Liver (tissue), 9 donors: Measurements from ENCODE around the gene GPR39. TPM values are rescaled to one million over a fixed set of nuclear protein-coding genes. Genes with fewer than 3 reads are reported as not detected.

Experiments used
- DNase-seq: peaks from one replicate; pipeline ENCODE4 v3.0.0-alpha.2; 2017; ENCODE audit warnings: low spot score
- H3K27ac ChIP-seq, 2 donors: one replicate each; pipeline ENCODE4 v1.7.0; 2013; ENCODE audit warnings: inconsistent platforms in 2 of 2, low read length in 2 of 2, control low read depth in 1 of 2, low read depth in 1 of 2, mild to moderate bottlenecking in 1 of 2
- H3K27me3 ChIP-seq, 4 donors: one replicate each; pipeline versions ENCODE4 v1.6.1 to v1.7.0; 2013; ENCODE audit warnings: low read length in 3 of 4, inconsistent platforms in 1 of 4, mild to moderate bottlenecking in 1 of 4, moderate library complexity in 1 of 4; ENCODE audit not compliant: control insufficient read depth in 4 of 4, insufficient read depth in 4 of 4
- H3K36me3 ChIP-seq, 4 donors: one replicate each; pipeline versions ENCODE4 v1.6.1 to v1.7.0; 2013; ENCODE audit warnings: low read length in 3 of 4, mild to moderate bottlenecking in 3 of 4, low read depth in 1 of 4, moderate library complexity in 1 of 4; ENCODE audit not compliant: control insufficient read depth in 4 of 4, insufficient read depth in 3 of 4
- H3K4me1 ChIP-seq, 4 donors: one replicate each; pipeline versions ENCODE4 v1.6.1 to v1.7.0; 2013; ENCODE audit warnings: low read length in 3 of 4, mild to moderate bottlenecking in 3 of 4, moderate library complexity in 1 of 4; ENCODE audit not compliant: control insufficient read depth in 4 of 4, insufficient read depth in 4 of 4
- H3K4me3 ChIP-seq, 3 donors: one replicate each; pipeline versions ENCODE4 v1.6.1 to v1.7.0; 2013; ENCODE audit warnings: low read length in 3 of 3, control low read depth in 1 of 3, low read depth in 1 of 3, mild to moderate bottlenecking in 1 of 3
- H3K9ac ChIP-seq, 2 donors: one replicate each; pipeline ENCODE4 v1.7.0; 2013; ENCODE audit warnings: low read length in 2 of 2, mild to moderate bottlenecking in 2 of 2, moderate library complexity in 2 of 2, control low read depth in 1 of 2, low read depth in 1 of 2
- H3K9me3 ChIP-seq, 4 donors: one replicate each; pipeline versions ENCODE4 v1.6.1 to v1.7.0; 2013; ENCODE audit warnings: low read length in 3 of 4; ENCODE audit not compliant: control insufficient read depth in 4 of 4
- CTCF ChIP-seq: fragments of 150-350 bp; IDR thresholded peaks from 2 replicates; pipeline ENCODE4 v1.5.1; 2017; ENCODE audit warnings: improper control_type of control experiment, low read depth, low read length; ENCODE audit not compliant: missing input control
- FOXA2 ChIP-seq: IDR thresholded peaks from 2 replicates; pipeline ENCODE4 v1.6.1; 2016; ENCODE audit warnings: antibody characterized with exemption
- GABPA ChIP-seq, 2 donors: IDR thresholded peaks in 1 of 2; conservative IDR thresholded peaks in 1 of 2; 2 replicates each; pipeline ENCODE4 v1.6.1; 2016; ENCODE audit warnings: antibody characterized with exemption in 2 of 2, mild to moderate bottlenecking in 1 of 2, moderate library complexity in 1 of 2
- HNF4A ChIP-seq, 2 donors: conservative IDR thresholded peaks; 2 replicates each; pipeline ENCODE4 v1.6.1; 2016; ENCODE audit warnings: antibody characterized with exemption in 2 of 2, mild to moderate bottlenecking in 2 of 2
- HNF4G ChIP-seq: IDR thresholded peaks from 2 replicates; pipeline ENCODE4 v1.6.1; 2016; ENCODE audit warnings: antibody characterized with exemption
- JUND ChIP-seq, 2 donors: IDR thresholded peaks; 2 replicates each; pipeline ENCODE4 v1.6.1; 2016; ENCODE audit warnings: antibody characterized with exemption in 2 of 2
- NR2F2 ChIP-seq: IDR thresholded peaks from 2 replicates; pipeline ENCODE4 v1.6.1; 2016; ENCODE audit warnings: antibody characterized with exemption
- RAD21 ChIP-seq, 2 donors: IDR thresholded peaks; 2 replicates each; pipeline ENCODE4 v1.6.1; 2016; ENCODE audit warnings: antibody characterized with exemption in 2 of 2, mild to moderate bottlenecking in 2 of 2
- RXRA ChIP-seq, 2 donors: IDR thresholded peaks; 2 replicates each; pipeline ENCODE4 v1.6.1; 2017 to 2018; ENCODE audit warnings: antibody characterized with exemption in 2 of 2, mild to moderate bottlenecking in 1 of 2
- SP1 ChIP-seq: IDR thresholded peaks from 2 replicates; pipeline ENCODE4 v1.6.1; 2018; ENCODE audit warnings: antibody characterized with exemption, mild to moderate bottlenecking
- TAF1 ChIP-seq: conservative IDR thresholded peaks from 2 replicates; pipeline ENCODE4 v1.6.1; 2016; ENCODE audit warnings: antibody characterized with exemption, mild to moderate bottlenecking
- YY1 ChIP-seq: IDR thresholded peaks from 2 replicates; pipeline ENCODE4 v1.6.1; 2016; ENCODE audit warnings: antibody characterized with exemption, mild to moderate bottlenecking
- WGBS: extraction: QIAGEN DNeasy Blood & Tissue Kit; methylation state at CpG from one replicate; pipeline ENCODE4 v1.1.7; 2013; 5-methylcytosine and 5-hydroxymethylcytosine counted together
- polyA plus RNA-seq, 2 donors: library from polyadenylated mRNA; stranded (reverse) in 1 of 2; unstranded in 1 of 2; fragments of 200-250 nt in 1 of 2; fragments of >200 nt in 1 of 2; fragmentation: Nextera tagmentation in 1 of 2; extraction: Ambion mirVana in 1 of 2; gene quantifications; one replicate each; pipeline versions ENCODE4 v1.2.1 to v1.2.3, GENCODE V29; 2013 to 2015
- total RNA-seq, 2 donors: library from RNA; depleted of rRNA; stranded (reverse); fragments of >200 nt; gene quantifications; one replicate each; pipeline ENCODE4 v1.2.3, GENCODE V29; 2014
- TF ChIP-seq, protein P1 (sequence below): IDR thresholded peaks from 2 replicates; pipeline ENCODE4 v1.6.1; 2016; ENCODE audit warnings: antibody characterized with exemption, mild to moderate bottlenecking
- donor health status: healthy.
- donor health status: healthy.
- donor health status: healthy.
- donor health status: healthy.
- donor health status: healthy.

The GPR39 gene
- total and polyA plus RNA-seq, 4 donors = 2.2 to 13.0 (median 2.8) TPM

- TF ChIP-seq, protein P1, sequence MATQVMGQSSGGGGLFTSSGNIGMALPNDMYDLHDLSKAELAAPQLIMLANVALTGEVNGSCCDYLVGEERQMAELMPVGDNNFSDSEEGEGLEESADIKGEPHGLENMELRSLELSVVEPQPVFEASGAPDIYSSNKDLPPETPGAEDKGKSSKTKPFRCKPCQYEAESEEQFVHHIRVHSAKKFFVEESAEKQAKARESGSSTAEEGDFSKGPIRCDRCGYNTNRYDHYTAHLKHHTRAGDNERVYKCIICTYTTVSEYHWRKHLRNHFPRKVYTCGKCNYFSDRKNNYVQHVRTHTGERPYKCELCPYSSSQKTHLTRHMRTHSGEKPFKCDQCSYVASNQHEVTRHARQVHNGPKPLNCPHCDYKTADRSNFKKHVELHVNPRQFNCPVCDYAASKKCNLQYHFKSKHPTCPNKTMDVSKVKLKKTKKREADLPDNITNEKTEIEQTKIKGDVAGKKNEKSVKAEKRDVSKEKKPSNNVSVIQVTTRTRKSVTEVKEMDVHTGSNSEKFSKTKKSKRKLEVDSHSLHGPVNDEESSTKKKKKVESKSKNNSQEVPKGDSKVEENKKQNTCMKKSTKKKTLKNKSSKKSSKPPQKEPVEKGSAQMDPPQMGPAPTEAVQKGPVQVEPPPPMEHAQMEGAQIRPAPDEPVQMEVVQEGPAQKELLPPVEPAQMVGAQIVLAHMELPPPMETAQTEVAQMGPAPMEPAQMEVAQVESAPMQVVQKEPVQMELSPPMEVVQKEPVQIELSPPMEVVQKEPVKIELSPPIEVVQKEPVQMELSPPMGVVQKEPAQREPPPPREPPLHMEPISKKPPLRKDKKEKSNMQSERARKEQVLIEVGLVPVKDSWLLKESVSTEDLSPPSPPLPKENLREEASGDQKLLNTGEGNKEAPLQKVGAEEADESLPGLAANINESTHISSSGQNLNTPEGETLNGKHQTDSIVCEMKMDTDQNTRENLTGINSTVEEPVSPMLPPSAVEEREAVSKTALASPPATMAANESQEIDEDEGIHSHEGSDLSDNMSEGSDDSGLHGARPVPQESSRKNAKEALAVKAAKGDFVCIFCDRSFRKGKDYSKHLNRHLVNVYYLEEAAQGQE = no peak
- no peak for TF ChIP-seq RAD21 (IDR thresholded peaks at IDR 0.05)
- TF ChIP-seq HNF4A (conservative IDR thresholded peaks at IDR 0.05) = no peak
- no peak for TF ChIP-seq YY1
- TF ChIP-seq SP1 = no peak
- TF ChIP-seq NR2F2 = no peak
- no peak for TF ChIP-seq FOXA2
These were observed 176.6 kb downstream of the GPR39 start (continued) for GRCh38 chr2:132593171-132593570.

DNA sequence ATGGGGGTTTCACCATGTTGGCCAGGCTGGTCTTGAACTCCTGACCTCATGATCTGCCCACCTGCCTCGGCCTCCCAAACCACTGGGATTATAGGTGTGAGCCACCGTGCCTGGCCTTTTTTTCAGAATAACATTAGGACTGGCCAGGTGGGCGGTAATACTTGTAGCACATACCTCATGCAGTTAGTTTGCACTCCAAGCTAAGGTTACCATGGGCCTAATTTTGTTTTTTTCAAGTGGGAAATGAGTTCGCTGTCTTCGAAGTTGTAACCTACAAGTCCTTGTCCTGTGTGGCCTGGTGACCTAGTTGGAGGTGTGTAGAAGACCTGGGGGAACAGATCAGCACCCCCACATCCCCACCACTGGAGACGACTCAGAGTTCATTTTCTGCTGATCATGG is 178.6 kb downstream of the GPR39 start:
- Histone ChIP-seq H3K9me3 (peaks cover 0 to 3% (median 0%) of the 10 kb centered on the region in 4 donors), H3K36me3 (no peaks in the 10 kb centered on the region), H3K9ac (no peak overlapping the region), H3K4me1 (peaks cover 2 to 5% (median 4%) of the 10 kb centered on the region in 4 donors), H3K4me3 (no peak overlapping the region), H3K27me3 (no peaks in the 10 kb centered on the region), H3K27ac (no peak overlapping the region)
- TF ChIP-seq GABPA (IDR thresholded peaks at IDR 0.05 in 1 of 2, conservative IDR thresholded peaks at IDR 0.05 in 1 of 2) = no peak
- TF ChIP-seq CTCF = no peak
- no peak for TF ChIP-seq HNF4G
- TF ChIP-seq RXRA (IDR thresholded peaks at IDR 0.05) = no peak
- no peak for TF ChIP-seq JUND (IDR thresholded peaks at IDR 0.05)
- TF ChIP-seq TAF1 = no peak
- no peak for TF ChIP-seq SP1
- no peak for TF ChIP-seq HNF4A (conservative IDR thresholded peaks at IDR 0.05)
- TF ChIP-seq YY1 = no peak
- 92% methylated on average over 6 of the region's 6 CpGs for WGBS
- no peak for DNase-seq

GRCh38 chr2:132595693-132596092 is 179.1 kb downstream of the GPR39 start:
- Histone ChIP-seq H3K4me1 (peaks cover 0 to under 1% (median 0%) of the 10 kb centered on the region in 4 donors), H3K36me3 (no peaks in the 10 kb centered on the region), H3K9me3 (peaks cover 0 to 3% (median 0%) of the 10 kb centered on the region in 4 donors), H3K9ac (no peak overlapping the region), H3K4me3 (no peak overlapping the region), H3K27me3 (no peaks in the 10 kb centered on the region), H3K27ac (no peak overlapping the region)
- WGBS = 91% methylated on average over 2 of the region's 2 CpGs
- no peak for TF ChIP-seq SP1
- no peak for DNase-seq
